ENCODE data around the gene CLASP1. TPM values are rescaled to one million over a fixed set of nuclear protein-coding genes. Genes with fewer than 3 reads are reported as not detected.

CLASP1 gene
- polyA plus RNA-seq, 1 donor (not counting 4 experiments of a cell fraction or from before 2014, with no cell fraction given) = 16.7 TPM

DNA sequence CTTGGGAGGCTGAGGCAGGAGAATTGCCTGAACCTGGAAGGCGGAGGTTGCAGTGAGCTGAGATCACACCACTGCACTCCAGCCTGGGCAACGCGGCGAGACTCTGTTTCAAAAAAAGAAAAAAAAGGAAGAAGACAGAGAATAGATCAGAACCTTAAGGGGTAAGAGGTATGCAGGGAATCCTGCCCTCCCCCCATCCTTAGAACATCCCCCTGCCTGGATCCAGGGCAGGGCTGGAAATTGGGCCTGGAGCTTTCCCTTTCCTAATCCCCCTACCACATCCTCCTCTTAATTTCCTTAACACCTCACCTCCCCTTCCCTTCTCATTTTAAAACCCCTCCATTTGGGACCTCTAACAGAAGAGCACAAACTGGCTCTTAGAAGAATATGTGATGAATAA lies 62.1 kb downstream of the CLASP1 start:
- no peak overlapping the region for H3K4me2 ChIP-seq (ENCODE audit: control insufficient read depth, extremely low read depth, insufficient read depth, low read depth, low read length)
- H3K9me3 ChIP-seq (ENCODE audit: control insufficient read depth, low read depth, low read length) = no peaks in the 10 kb centered on the region
- H2AFZ ChIP-seq (ENCODE audit: control insufficient read depth, low read length) = no peak overlapping the region
- H3K27me3 ChIP-seq (ENCODE audit: control insufficient read depth, extremely low read depth, insufficient read depth, low read length) = no peaks in the 10 kb centered on the region
- H4K20me1 ChIP-seq (ENCODE audit: control insufficient read depth, extremely low read depth, insufficient read depth, low read length) = no peaks in the 10 kb centered on the region
- no peak for TF ChIP-seq EZH2 (IDR thresholded peaks at IDR 0.05; ENCODE audit: low read length)
- TF ChIP-seq, protein P1, sequence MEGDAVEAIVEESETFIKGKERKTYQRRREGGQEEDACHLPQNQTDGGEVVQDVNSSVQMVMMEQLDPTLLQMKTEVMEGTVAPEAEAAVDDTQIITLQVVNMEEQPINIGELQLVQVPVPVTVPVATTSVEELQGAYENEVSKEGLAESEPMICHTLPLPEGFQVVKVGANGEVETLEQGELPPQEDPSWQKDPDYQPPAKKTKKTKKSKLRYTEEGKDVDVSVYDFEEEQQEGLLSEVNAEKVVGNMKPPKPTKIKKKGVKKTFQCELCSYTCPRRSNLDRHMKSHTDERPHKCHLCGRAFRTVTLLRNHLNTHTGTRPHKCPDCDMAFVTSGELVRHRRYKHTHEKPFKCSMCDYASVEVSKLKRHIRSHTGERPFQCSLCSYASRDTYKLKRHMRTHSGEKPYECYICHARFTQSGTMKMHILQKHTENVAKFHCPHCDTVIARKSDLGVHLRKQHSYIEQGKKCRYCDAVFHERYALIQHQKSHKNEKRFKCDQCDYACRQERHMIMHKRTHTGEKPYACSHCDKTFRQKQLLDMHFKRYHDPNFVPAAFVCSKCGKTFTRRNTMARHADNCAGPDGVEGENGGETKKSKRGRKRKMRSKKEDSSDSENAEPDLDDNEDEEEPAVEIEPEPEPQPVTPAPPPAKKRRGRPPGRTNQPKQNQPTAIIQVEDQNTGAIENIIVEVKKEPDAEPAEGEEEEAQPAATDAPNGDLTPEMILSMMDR (optimal IDR thresholded peaks at IDR 0.05 in 1 of 3, IDR thresholded peaks at IDR 0.05 in 1 of 3, conservative IDR thresholded peaks at IDR 0.05 in 1 of 3; ENCODE audit: extremely low read depth in 1 of 3, insufficient read depth in 2 of 3, low read length in 3 of 3) = no peak
- peaks cover 16% of the 10 kb centered on the region for H3K4me1 ChIP-seq (ENCODE audit: control insufficient read depth, extremely low read depth, insufficient read depth, low read length)
- FAIRE-seq (no peak), DNase-seq (ENCODE audit: low read depth, low spot score) (no peak)
- peaks cover 0 to 2% of the 10 kb centered on the region in 2 experiments for H3K36me3 ChIP-seq (ENCODE audit: control insufficient read depth in 2 of 2, extremely low read depth in 1 of 2, insufficient read depth in 2 of 2, low read length in 2 of 2)
- dilution Hi-C loops (cut with MboI; ENCODE audit: extremely low pct_ligation_motif_present, low sequenced_read_pairs) = no loop called here
- H3K27ac ChIP-seq (ENCODE audit: control insufficient read depth, insufficient read depth, low read length) = no peak overlapping the region
- H3K4me3 ChIP-seq (ENCODE audit: control insufficient read depth in 2 of 3, extremely low read depth in 1 of 3, insufficient read depth in 2 of 3, low read depth in 1 of 3, low read length in 3 of 3) = no peak overlapping the region
- peaks cover 38% of the 10 kb centered on the region for H3K79me2 ChIP-seq (ENCODE audit: control insufficient read depth, insufficient read depth, low read length)
- no peak overlapping the region for H3K9ac ChIP-seq (ENCODE audit: control insufficient read depth, extremely low read depth, insufficient read depth, low read length)
- no peaks in the 10 kb centered on the region for H3K9me1 ChIP-seq (ENCODE audit: control insufficient read depth, extremely low read depth, insufficient read depth, low read length)

DNA sequence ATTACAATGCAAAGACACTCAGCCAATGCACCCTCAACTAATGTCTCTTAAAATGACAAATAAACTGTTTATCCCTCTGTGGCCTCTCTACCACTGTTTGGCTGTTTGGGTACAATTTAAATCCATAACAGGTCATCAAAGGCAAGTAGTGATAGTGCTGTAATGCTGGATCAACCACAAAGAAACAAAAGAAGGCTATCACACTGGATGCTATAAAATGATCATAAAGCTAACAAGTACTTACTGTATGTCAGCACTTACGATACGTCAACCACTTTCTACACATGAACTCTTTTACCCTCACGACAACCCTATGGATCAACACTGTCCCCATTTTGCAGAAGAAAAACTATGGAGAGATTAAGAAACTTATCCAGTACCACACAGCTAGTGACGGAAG lies 64.5 kb downstream of the CLASP1 start:
- no peaks in the 10 kb centered on the region for H4K20me1 ChIP-seq (ENCODE audit: control insufficient read depth, extremely low read depth, insufficient read depth, low read length)
- H3K36me3 ChIP-seq (ENCODE audit: control insufficient read depth in 2 of 2, extremely low read depth in 1 of 2, insufficient read depth in 2 of 2, low read length in 2 of 2) = peaks cover 0 to 2% of the 10 kb centered on the region in 2 experiments
- H3K4me1 ChIP-seq (ENCODE audit: control insufficient read depth, extremely low read depth, insufficient read depth, low read length) = peaks cover 16% of the 10 kb centered on the region
- no peak overlapping the region for H3K9ac ChIP-seq (ENCODE audit: control insufficient read depth, extremely low read depth, insufficient read depth, low read length)
- no peak overlapping the region for H2AFZ ChIP-seq (ENCODE audit: control insufficient read depth, low read length)
- no peak overlapping the region for H3K4me2 ChIP-seq (ENCODE audit: control insufficient read depth, extremely low read depth, insufficient read depth, low read depth, low read length)
- FAIRE-seq (no peak), DNase-seq (ENCODE audit: low read depth, low spot score) (no peak)
- H3K27me3 ChIP-seq (ENCODE audit: control insufficient read depth, extremely low read depth, insufficient read depth, low read length) = no peaks in the 10 kb centered on the region
- H3K79me2 ChIP-seq (ENCODE audit: control insufficient read depth, insufficient read depth, low read length) = peaks cover 25% of the 10 kb centered on the region
- no peak overlapping the region for H3K4me3 ChIP-seq (ENCODE audit: control insufficient read depth in 2 of 3, extremely low read depth in 1 of 3, insufficient read depth in 2 of 3, low read depth in 1 of 3, low read length in 3 of 3)
- dilution Hi-C loops (cut with MboI; ENCODE audit: extremely low pct_ligation_motif_present, low sequenced_read_pairs) = no loop called here
- H3K27ac ChIP-seq (ENCODE audit: control insufficient read depth, insufficient read depth, low read length) = no peak overlapping the region
- no peaks in the 10 kb centered on the region for H3K9me3 ChIP-seq (ENCODE audit: control insufficient read depth, low read depth, low read length)
- TF ChIP-seq, protein P1 (optimal IDR thresholded peaks at IDR 0.05 in 1 of 3, IDR thresholded peaks at IDR 0.05 in 1 of 3, conservative IDR thresholded peaks at IDR 0.05 in 1 of 3; ENCODE audit: extremely low read depth in 1 of 3, insufficient read depth in 2 of 3, low read length in 3 of 3) = no peak
- no peak for TF ChIP-seq EZH2 (IDR thresholded peaks at IDR 0.05; ENCODE audit: low read length)
- no peaks in the 10 kb centered on the region for H3K9me1 ChIP-seq (ENCODE audit: control insufficient read depth, extremely low read depth, insufficient read depth, low read length)

All from keratinocyte (primary cell).